Stimulated activated CD4-positive, alpha-beta T cell treated with anti-CD3 and anti-CD28 coated beads, Interleukin-2, amount 100 ng/mL, for 24 hours (primary cell): Measurements from ENCODE around the gene KCTD2.
A peak's percentile ranks its signal among the peaks of the same experiment; 100 is the strongest.

Experiments
- DNase-seq, 2 donors: peaks; one replicate each; pipeline ENCODE4 v3.0.0-alpha.2; 2020

The KCTD2 gene

GRCh38 chr17:75078284-75079022 lies 31.4 kb downstream of the KCTD2 start:
- no peak for DNase-seq

GRCh38 chr17:75079023-75079373 lies 32.0 kb downstream of the KCTD2 start:
- DNase-seq, result no peak

GRCh38 chr17:75081611-75082540 lies 34.9 kb downstream of the KCTD2 start:
- DNase-seq, result no peak

GRCh38 chr17:75082683-75083082 lies 35.7 kb downstream of the KCTD2 start:
- DNase-seq, result no peak

- no peak for DNase-seq
Measured at GRCh38 chr17:75084039-75084660, 37.1 kb downstream of the KCTD2 start.

- no peak for DNase-seq
Measured at GRCh38 chr17:75086496-75087181, 39.6 kb downstream of the KCTD2 start.

- no peak for DNase-seq
Measured at GRCh38 chr17:75087182-75087557, 40.1 kb downstream of the KCTD2 start.

GRCh38 chr17:75087558-75088453 lies 40.8 kb downstream of the KCTD2 start, which contains the start of gene SLC16A5:
Gene SLC16A5, plus strand, starts transcription at chr17:75087954. Its CDS starts 5,683 bp downstream, at chr17:75093637.
- peak; percentile 46 to 62 for DNase-seq

- DNase-seq, result no peak
Measured at GRCh38 chr17:75088465-75089417, 41.7 kb downstream of the KCTD2 start.

GRCh38 chr17:75090871-75091854 lies 44.1 kb downstream of the KCTD2 start:
- no peak for DNase-seq

GRCh38 chr17:75091855-75092327 lies 44.9 kb downstream of the KCTD2 start:
- DNase-seq, result no peak

GRCh38 chr17:75093548-75094158 lies 46.6 kb downstream of the KCTD2 start:
- no peak for DNase-seq

- no peak for DNase-seq
Measured at GRCh38 chr17:75094871-75095399, 47.9 kb downstream of the KCTD2 start.

GRCh38 chr17:75096082-75096625 lies 49.1 kb downstream of the KCTD2 start:
- no peak for DNase-seq

- no peak for DNase-seq
Measured at GRCh38 chr17:75097865-75098264, 50.8 kb downstream of the KCTD2 start.

- DNase-seq, result no peak
Measured at GRCh38 chr17:75098861-75099260, 51.8 kb downstream of the KCTD2 start.

GRCh38 chr17:75099881-75100595 lies 53.0 kb downstream of the KCTD2 start:
- no peak for DNase-seq
